Neural cell (in vitro differentiated cells): ENCODE results near the gene MYO10. TPM values are rescaled to one million over a fixed set of nuclear protein-coding genes. Genes with fewer than 3 reads are reported as not detected.

ENCODE experiments used
- H2AFZ ChIP-seq: fragments of 200-600, 300-800 bp; sonication (generic), shearing (Covaris generic); 2 replicates; pipeline ENCODE4 v1.6.0; 2014; ENCODE audit warnings: low read depth, mild to moderate bottlenecking, antibody characterized with exemption, low read length, moderate library complexity
- H3F3A ChIP-seq: fragments of 200-600 bp; shearing (Covaris generic); 2 replicates; pipeline ENCODE4 v1.6.1; 2016; ENCODE audit warnings: mild to moderate bottlenecking, moderate library complexity, mixed read lengths, antibody characterized with exemption, low read length; ENCODE audit not compliant: insufficient read depth, poor library complexity, severe bottlenecking
- H3K27ac ChIP-seq: fragments of 200-600, 300-800 bp; sonication (generic), shearing (Covaris generic); 2 replicates; pipeline ENCODE4 v1.5.1; 2014; ENCODE audit warnings: mild to moderate bottlenecking, low read length, moderate library complexity
- H3K27me3 ChIP-seq: fragments of 300-800, 200-600 bp; sonication (generic), shearing (Covaris generic); 2 replicates; pipeline ENCODE4 v1.6.0; 2014; ENCODE audit warnings: mild to moderate bottlenecking, low read depth, low read length, moderate library complexity; ENCODE audit not compliant: insufficient read depth
- H3K36me3 ChIP-seq: fragments of 300-800, 200-600 bp; sonication (generic), shearing (Covaris generic); 2 replicates; pipeline ENCODE4 v1.5.1; 2014; ENCODE audit warnings: mild to moderate bottlenecking, antibody characterized with exemption, low read length, moderate library complexity; ENCODE audit not compliant: insufficient read depth
- H3K4me2 ChIP-seq: fragments of 300-800, 200-600 bp; sonication (generic), shearing (Covaris generic); 2 replicates; pipeline ENCODE4 v1.6.0; 2014; ENCODE audit warnings: mild to moderate bottlenecking, low read length
- H3K4me3 ChIP-seq: fragments of 300-800, 200-600 bp; sonication (generic), shearing (Covaris generic); 2 replicates; pipeline ENCODE4 v1.5.1; 2014; ENCODE audit warnings: mild to moderate bottlenecking, low read length, moderate library complexity
- H3K79me2 ChIP-seq: fragments of 200-600 bp; shearing (Covaris generic); replicated peaks from 2 replicates; pipeline ENCODE4 v1.6.0; 2014; ENCODE audit warnings: mild to moderate bottlenecking, low read length, moderate library complexity; ENCODE audit not compliant: insufficient read depth
- H3K9ac ChIP-seq: fragments of 300-800, 200-600 bp; sonication (generic), shearing (Covaris generic); 2 replicates; pipeline ENCODE4 v1.6.1; 2016; ENCODE audit warnings: mild to moderate bottlenecking, low read length, mixed read lengths
- H3K9me2 ChIP-seq: fragments of 200-600 bp; shearing (Covaris generic); 2 replicates; pipeline ENCODE4 v1.6.1; 2016; ENCODE audit warnings: mild to moderate bottlenecking, low read length, mixed read lengths; ENCODE audit not compliant: insufficient read depth
- H3K9me3 ChIP-seq: fragments of 200-600, 300-800 bp; sonication (generic), shearing (Covaris generic); 2 replicates; pipeline ENCODE4 v1.6.1; 2016; ENCODE audit warnings: mild to moderate bottlenecking, mixed run types, low read length, moderate library complexity, mixed read lengths
- H4K20me1 ChIP-seq: fragments of 200-600 bp; shearing (Covaris generic); 2 replicates; pipeline ENCODE4 v1.6.1; 2016; ENCODE audit warnings: mild to moderate bottlenecking, mixed run types; ENCODE audit not compliant: insufficient read depth
- CTCF ChIP-seq: fragments of 450-650 bp; IDR thresholded peaks from 2 replicates; pipeline ENCODE4 v1.5.1; 2014; ENCODE audit warnings: antibody characterized with exemption, mild to moderate bottlenecking, moderate library complexity; ENCODE audit not compliant: poor library complexity, severe bottlenecking
- EP300 ChIP-seq: fragments of 450-650 bp; conservative IDR thresholded peaks from 2 replicates; pipeline ENCODE4 v1.6.1; 2014; ENCODE audit warnings: antibody characterized with exemption, mild to moderate bottlenecking, moderate library complexity; ENCODE audit not compliant: poor library complexity, severe bottlenecking
- EZH2 ChIP-seq: fragments of 200-600, 300-800 bp; shearing (Covaris generic), sonication (generic); IDR thresholded peaks from 2 replicates; pipeline ENCODE4 v1.6.1; 2014; ENCODE audit warnings: antibody characterized with exemption, low read length, borderline replicate concordance, mild to moderate bottlenecking; ENCODE audit not compliant: insufficient read depth, poor library complexity, severe bottlenecking
- MXI1 ChIP-seq: fragments of 450-650 bp; conservative IDR thresholded peaks from 2 replicates; pipeline ENCODE4 v1.6.1; 2014; ENCODE audit warnings: antibody characterized with exemption, mild to moderate bottlenecking; ENCODE audit not compliant: poor library complexity, severe bottlenecking
- POLR2AphosphoS5 ChIP-seq: IDR thresholded peaks from 2 replicates; pipeline ENCODE4 v1.6.1; 2012
- RAD21 ChIP-seq: fragments of 450-650 bp; conservative IDR thresholded peaks from 2 replicates; pipeline ENCODE4 v1.6.1; 2014; ENCODE audit warnings: antibody characterized with exemption, mild to moderate bottlenecking, moderate library complexity
- REST ChIP-seq: IDR thresholded peaks from 2 replicates; pipeline ENCODE4 v1.6.1; 2012; ENCODE audit warnings: borderline replicate concordance
- SMC3 ChIP-seq: fragments of 450-650 bp; conservative IDR thresholded peaks from 2 replicates; pipeline ENCODE4 v1.6.1; 2014; ENCODE audit warnings: antibody characterized with exemption, mild to moderate bottlenecking, moderate library complexity; ENCODE audit not compliant: poor library complexity
- TAF1 ChIP-seq: IDR thresholded peaks from 2 replicates; pipeline ENCODE4 v1.6.1; 2012; ENCODE audit warnings: low read depth
- polyA plus RNA-seq: library from polyadenylated mRNA; depleted of rRNA; stranded (reverse); fragments of >200 nt; gene quantifications from 2 replicates; pipeline ENCODE4 v1.2.3, GENCODE V29; 2014

MYO10 gene
- polyA plus RNA-seq, 1 donor from 2014 or later, result 3.2 TPM

- Histone ChIP-seq H3F3A (no peaks in the 10 kb centered on the region), H3K36me3 (no peaks in the 10 kb centered on the region), H3K79me2 (no peaks in the 10 kb centered on the region), H3K27ac (no peak overlapping the region), H3K9me3 (peaks cover 3% of the 10 kb centered on the region), H3K9ac (no peak overlapping the region), H3K4me2 (no peak overlapping the region), H4K20me1 (no peaks in the 10 kb centered on the region), H2AFZ (no peak overlapping the region), H3K9me2 (no peaks in the 10 kb centered on the region), H3K27me3 (no peaks in the 10 kb centered on the region), H3K4me3 (peak overlapping the region; percentile 14)
- TF ChIP-seq TAF1 (no peak), POLR2AphosphoS5 (no peak), CTCF (no peak)
These were observed 80.2 kb downstream of the MYO10 start for GRCh38 chr5:16855898-16856297.

GRCh38 chr5:16855485-16855884, 80.6 kb downstream of the MYO10 start:
- Histone ChIP-seq H2AFZ (no peak overlapping the region), H4K20me1 (no peaks in the 10 kb centered on the region), H3K27ac (no peak overlapping the region), H3K27me3 (no peaks in the 10 kb centered on the region), H3K4me2 (no peak overlapping the region), H3K4me3 (peak overlapping the region; percentile 14), H3K79me2 (no peaks in the 10 kb centered on the region), H3K9me2 (no peaks in the 10 kb centered on the region), H3K9me3 (peaks cover 3% of the 10 kb centered on the region), H3F3A (no peaks in the 10 kb centered on the region), H3K9ac (no peak overlapping the region), H3K36me3 (no peaks in the 10 kb centered on the region)
- peak; percentile 10 for TF ChIP-seq POLR2AphosphoS5
- no peak for TF ChIP-seq EZH2

- Histone ChIP-seq H3K9me2 (no peaks in the 10 kb centered on the region), H2AFZ (no peak overlapping the region), H3K27me3 (no peaks in the 10 kb centered on the region), H3K79me2 (no peaks in the 10 kb centered on the region), H4K20me1 (no peaks in the 10 kb centered on the region), H3F3A (no peaks in the 10 kb centered on the region), H3K36me3 (no peaks in the 10 kb centered on the region), H3K9me3 (peaks cover 3% of the 10 kb centered on the region), H3K9ac (no peak overlapping the region), H3K4me2 (no peak overlapping the region), H3K27ac (no peak overlapping the region), H3K4me3 (no peak overlapping the region)
- TF ChIP-seq EZH2 (no peak), POLR2AphosphoS5 (no peak), SMC3 (no peak), REST (no peak), MXI1 (no peak), CTCF (no peak), TAF1 (no peak), RAD21 (no peak), EP300 (no peak)
These were observed 81.7 kb downstream of the MYO10 start for GRCh38 chr5:16854351-16854750.
